ENCODE data around the gene CABCOCO1. TPM values are rescaled to one million over a fixed set of nuclear protein-coding genes. Genes with fewer than 3 reads are reported as not detected.

Gene CABCOCO1
- polyA plus RNA-seq (ENCODE audit: insufficient read length in 4 of 4): 1 to 10 TPM; 2.2 to 5.5 (median 3.4) TPM

- DNase-seq (ENCODE audit: low read depth in 4 of 4, low spot score in 3 of 4): peak; percentile 38 to 54 (median 42)
These were observed at the start of gene CABCOCO1 for GRCh38 chr10:61662794-61663259. Gene CABCOCO1 (plus strand): TSS chr10:61662929. CDS start chr10:61662973, 44 bp downstream.

- no peak for DNase-seq (ENCODE audit: low read depth in 4 of 4, low spot score in 3 of 4)
These were observed 49.1 kb upstream of the CABCOCO1 start for GRCh38 chr10:61613665-61614064.

GRCh38 chr10:61616611-61617010, 46.1 kb upstream of the CABCOCO1 start:
- no peak for DNase-seq (ENCODE audit: low read depth in 4 of 4, low spot score in 3 of 4)

- DNase-seq (ENCODE audit: low read depth in 4 of 4, low spot score in 3 of 4): no peak
These were observed 45.5 kb upstream of the CABCOCO1 start for GRCh38 chr10:61617180-61617579.

GRCh38 chr10:61617586-61617985, 45.1 kb upstream of the CABCOCO1 start:
- DNase-seq (ENCODE audit: low read depth in 4 of 4, low spot score in 3 of 4): no peak

GRCh38 chr10:61618388-61618961, 44.3 kb upstream of the CABCOCO1 start:
- no peak for DNase-seq (ENCODE audit: low read depth in 4 of 4, low spot score in 3 of 4)

- no peak for DNase-seq (ENCODE audit: low read depth in 4 of 4, low spot score in 3 of 4)
These were observed 42.2 kb upstream of the CABCOCO1 start for GRCh38 chr10:61620506-61620905.

GRCh38 chr10:61621605-61622051, 41.1 kb upstream of the CABCOCO1 start:
- no peak for DNase-seq (ENCODE audit: low read depth in 4 of 4, low spot score in 3 of 4)

GRCh38 chr10:61623161-61623560, 39.6 kb upstream of the CABCOCO1 start:
- no peak for DNase-seq (ENCODE audit: low read depth in 4 of 4, low spot score in 3 of 4)

GRCh38 chr10:61626209-61626608, 36.5 kb upstream of the CABCOCO1 start:
- no peak for DNase-seq (ENCODE audit: low read depth in 4 of 4, low spot score in 3 of 4)

GRCh38 chr10:61627266-61627665, 35.5 kb upstream of the CABCOCO1 start:
- DNase-seq (ENCODE audit: low read depth in 4 of 4, low spot score in 3 of 4): no peak

GRCh38 chr10:61628151-61628874, 34.4 kb upstream of the CABCOCO1 start:
- DNase-seq (ENCODE audit: low read depth in 4 of 4, low spot score in 3 of 4): no peak

GRCh38 chr10:61628875-61629513, 33.7 kb upstream of the CABCOCO1 start:
- no peak for DNase-seq (ENCODE audit: low read depth in 4 of 4, low spot score in 3 of 4)

- DNase-seq (ENCODE audit: low read depth in 4 of 4, low spot score in 3 of 4): no peak
These were observed 33.2 kb upstream of the CABCOCO1 start for GRCh38 chr10:61629576-61629975.

GRCh38 chr10:61632057-61632670, 30.6 kb upstream of the CABCOCO1 start:
- no peak for DNase-seq (ENCODE audit: low read depth in 4 of 4, low spot score in 3 of 4)

GRCh38 chr10:61633665-61634064, 29.1 kb upstream of the CABCOCO1 start:
- DNase-seq (ENCODE audit: low read depth in 4 of 4, low spot score in 3 of 4): no peak

GRCh38 chr10:61634746-61635145, 28.0 kb upstream of the CABCOCO1 start:
- no peak for DNase-seq (ENCODE audit: low read depth in 4 of 4, low spot score in 3 of 4)

GRCh38 chr10:61635471-61635870, 27.3 kb upstream of the CABCOCO1 start:
- DNase-seq (ENCODE audit: low read depth in 4 of 4, low spot score in 3 of 4): no peak

- no peak for DNase-seq (ENCODE audit: low read depth in 4 of 4, low spot score in 3 of 4)
These were observed 26.8 kb upstream of the CABCOCO1 start for GRCh38 chr10:61635932-61636331.

- no peak for DNase-seq (ENCODE audit: low read depth in 4 of 4, low spot score in 3 of 4)
These were observed 22.8 kb upstream of the CABCOCO1 start for GRCh38 chr10:61639952-61640351.

- DNase-seq (ENCODE audit: low read depth in 4 of 4, low spot score in 3 of 4): no peak
These were observed 21.9 kb upstream of the CABCOCO1 start for GRCh38 chr10:61640856-61641255.
